Endometrium (tissue), 2 donors: ENCODE results near the gene GBF1.
"Not testable (repeated sequence)": the region's sequence is repeated elsewhere in the genome, so short reads cannot be mapped to it uniquely, and the experiment has no call there.

Experiments used
- FAIRE-seq: peaks from 2 replicates; lab custom pipeline; 2012; peaks lifted over from hg19 to GRCh38; lab: Jason Lieb, UNC
- donor health status: control.
- donor health status: control.

GBF1 gene

GRCh38 chr10:102302611-102303010 lies 57.3 kb downstream of the GBF1 start:
- FAIRE-seq = no peak

- no peak for FAIRE-seq
Measured at GRCh38 chr10:102306006-102306405, 60.7 kb downstream of the GBF1 start.

GRCh38 chr10:102306710-102307109 lies 61.4 kb downstream of the GBF1 start:
- FAIRE-seq = no peak

- not testable (repeated sequence) for FAIRE-seq
Measured at GRCh38 chr10:102308318-102308717, 63.0 kb downstream of the GBF1 start.

- no peak for FAIRE-seq
Measured at GRCh38 chr10:102309236-102309635, 63.9 kb downstream of the GBF1 start.

GRCh38 chr10:102309916-102310315 lies 64.6 kb downstream of the GBF1 start:
- FAIRE-seq = no peak

GRCh38 chr10:102310361-102311024 lies 65.2 kb downstream of the GBF1 start:
- no peak for FAIRE-seq

- FAIRE-seq = no peak
Measured at GRCh38 chr10:102311025-102311420, 65.7 kb downstream of the GBF1 start.

- FAIRE-seq = no peak
Measured at GRCh38 chr10:102312683-102313082, 67.4 kb downstream of the GBF1 start.

- FAIRE-seq = no peak
Measured at GRCh38 chr10:102313221-102313896, 68.0 kb downstream of the GBF1 start.

- FAIRE-seq = no peak
Measured at GRCh38 chr10:102314801-102315200, 69.5 kb downstream of the GBF1 start.

- FAIRE-seq = no peak
Measured at GRCh38 chr10:102316421-102316820, 71.1 kb downstream of the GBF1 start.

GRCh38 chr10:102322914-102323313 lies 77.6 kb downstream of the GBF1 start:
- FAIRE-seq = no peak

- FAIRE-seq = no peak
Measured at GRCh38 chr10:102324061-102324460, 78.7 kb downstream of the GBF1 start.

- FAIRE-seq = no peak
Measured at GRCh38 chr10:102326031-102326430, 80.7 kb downstream of the GBF1 start.

GRCh38 chr10:102327002-102327401 lies 81.7 kb downstream of the GBF1 start:
- FAIRE-seq = no peak

- no peak for FAIRE-seq
Measured at GRCh38 chr10:102327641-102328040, 82.3 kb downstream of the GBF1 start.

GRCh38 chr10:102332772-102333171 lies 87.4 kb downstream of the GBF1 start:
- FAIRE-seq = no peak

GRCh38 chr10:102334101-102334500 lies 88.8 kb downstream of the GBF1 start:
- FAIRE-seq = no peak

GRCh38 chr10:102335184-102335583 lies 89.9 kb downstream of the GBF1 start:
- FAIRE-seq = no peak

GRCh38 chr10:102341038-102341688 lies 95.8 kb downstream of the GBF1 start:
- FAIRE-seq = no peak

GRCh38 chr10:102342458-102342857 lies 97.1 kb downstream of the GBF1 start:
- FAIRE-seq = no peak

GRCh38 chr10:102342958-102343357 lies 97.6 kb downstream of the GBF1 start:
- FAIRE-seq = no peak
